EL (cell line): ENCODE results near the gene PAK5.

Experiments used
- DNase-seq: peaks from one replicate; pipeline ENCODE4 v3.0.0-alpha.2; 2016

The PAK5 gene

GRCh38 chr20:9775176-9775575, 63.7 kb downstream of the PAK5 start:
- DNase-seq, result no peak

DNA sequence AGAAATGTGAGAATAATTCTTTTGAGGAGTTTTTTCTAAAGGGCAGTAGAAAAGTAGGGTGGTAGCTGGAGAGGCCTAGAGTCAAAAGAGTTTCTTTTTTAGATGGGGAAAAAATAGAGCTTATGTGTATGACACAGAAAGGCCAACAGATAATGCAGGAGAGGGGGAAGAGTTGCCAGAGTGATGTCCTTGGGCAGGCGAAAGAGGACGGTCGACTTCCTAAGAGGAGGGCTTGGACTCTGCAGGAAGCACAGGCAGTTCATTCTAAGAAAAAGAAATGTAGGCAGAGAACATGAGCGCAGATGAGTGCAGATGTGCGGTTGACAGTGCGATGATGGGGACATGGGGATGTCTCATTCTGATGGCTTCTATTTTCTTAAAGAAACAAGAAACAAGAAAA, 68.9 kb downstream of the PAK5 start:
- DNase-seq, result no peak

DNA sequence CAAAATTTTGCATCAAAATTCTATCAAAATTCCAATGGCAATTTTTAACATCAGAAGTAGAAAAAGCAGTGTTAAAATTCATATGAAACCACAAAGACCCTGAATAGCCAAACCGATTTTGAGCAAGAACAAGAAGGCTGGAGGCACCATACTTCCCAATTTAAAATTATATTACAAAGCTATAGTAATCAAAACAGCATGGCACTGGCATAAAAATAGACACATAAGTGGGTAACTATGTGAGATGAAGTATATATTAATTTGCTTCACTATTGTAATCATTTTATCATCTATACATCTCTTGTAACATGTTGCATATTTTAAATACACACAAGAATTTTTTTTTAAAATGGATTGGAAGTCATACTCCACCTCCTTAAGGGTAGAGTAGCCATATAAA, 77.4 kb downstream of the PAK5 start:
- DNase-seq, result no peak

GRCh38 chr20:9759392-9759791, 79.5 kb downstream of the PAK5 start:
- no peak for DNase-seq

DNA sequence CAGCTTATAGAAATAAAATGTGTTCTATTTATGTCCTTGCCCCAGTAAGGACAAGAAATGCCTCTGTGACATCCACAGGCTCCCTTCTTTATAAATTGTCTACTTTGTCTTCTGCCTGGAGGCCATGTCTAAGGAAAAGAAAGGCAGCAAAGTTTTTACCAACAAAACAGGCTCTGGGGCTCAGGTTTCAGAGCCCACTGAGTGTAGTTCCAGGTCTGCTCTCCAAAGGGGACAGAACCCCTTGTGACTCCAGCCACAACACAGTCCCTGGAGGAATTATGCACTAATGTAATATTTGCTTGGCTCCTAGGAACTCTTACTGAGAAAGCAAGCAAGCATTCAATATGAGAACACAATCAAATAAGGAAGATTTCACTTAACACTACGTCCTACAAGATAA, 80.1 kb downstream of the PAK5 start:
- no peak for DNase-seq

DNA sequence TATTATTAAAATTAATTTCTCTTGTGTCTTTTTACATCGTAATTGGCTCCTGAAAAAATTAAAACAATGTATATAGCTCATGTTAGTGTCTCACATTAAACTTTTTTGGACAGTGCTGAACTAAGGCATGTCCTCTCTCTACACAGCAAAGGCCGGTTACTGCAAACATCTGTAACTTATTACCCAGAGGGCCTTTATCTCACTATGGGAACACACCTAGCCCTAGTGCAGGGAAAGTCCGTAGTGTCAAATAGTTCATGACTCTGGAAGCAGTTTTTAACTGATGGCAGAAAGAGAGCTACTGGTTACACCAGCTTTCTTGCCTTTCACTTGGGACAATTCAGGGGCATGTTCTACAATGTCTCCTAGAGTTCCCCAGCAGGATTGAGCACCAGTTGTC, 82.2 kb downstream of the PAK5 start:
- DNase-seq, result no peak

DNA sequence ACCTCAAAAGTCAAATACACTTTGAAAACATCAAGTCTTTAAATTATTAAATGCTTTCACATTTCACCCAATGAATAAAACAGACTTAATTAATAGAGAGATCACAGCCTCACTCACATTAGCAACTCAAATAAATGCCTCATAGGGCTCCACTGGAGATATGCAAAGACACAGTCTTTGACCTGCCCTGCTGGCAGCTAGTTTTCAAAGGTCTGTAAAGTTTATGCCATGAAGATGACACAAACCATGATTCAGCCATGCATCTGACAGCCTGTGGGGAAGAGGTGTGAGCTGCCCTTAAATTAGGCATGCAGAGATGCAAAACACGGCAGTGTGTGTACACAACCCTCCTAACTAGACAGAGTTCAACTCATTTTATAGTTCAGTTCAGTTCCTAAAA, 83.6 kb downstream of the PAK5 start:
- no peak for DNase-seq

GRCh38 chr20:9744551-9744950, 94.3 kb downstream of the PAK5 start:
- no peak for DNase-seq

DNA sequence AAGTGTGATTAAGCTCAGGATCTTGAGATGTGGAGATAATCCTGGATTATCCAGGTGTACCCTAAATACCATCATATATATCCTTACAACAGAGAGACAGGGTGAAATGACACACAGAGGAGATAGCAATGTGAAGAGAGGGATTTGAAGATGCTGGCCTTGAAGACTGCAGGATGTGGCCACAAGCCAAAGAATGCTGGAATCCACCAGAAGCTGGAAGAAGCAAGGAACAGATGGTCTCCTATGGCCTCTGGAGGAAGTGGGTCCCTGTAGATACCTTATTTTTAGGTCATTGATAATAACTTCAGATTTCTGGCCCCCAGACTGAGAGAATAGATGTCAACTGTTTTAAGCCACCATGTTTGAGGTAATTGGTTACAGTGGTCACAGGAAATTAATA, 95.0 kb downstream of the PAK5 start:
- DNase-seq, result no peak

- no peak for DNase-seq
These were observed 96.1 kb downstream of the PAK5 start for GRCh38 chr20:9742821-9743220.

GRCh38 chr20:9741996-9742395, 96.9 kb downstream of the PAK5 start:
- DNase-seq, result no peak

- no peak for DNase-seq
These were observed 98.4 kb downstream of the PAK5 start for GRCh38 chr20:9740486-9740885.

- no peak for DNase-seq
These were observed 98.9 kb downstream of the PAK5 start for GRCh38 chr20:9739991-9740390.

DNA sequence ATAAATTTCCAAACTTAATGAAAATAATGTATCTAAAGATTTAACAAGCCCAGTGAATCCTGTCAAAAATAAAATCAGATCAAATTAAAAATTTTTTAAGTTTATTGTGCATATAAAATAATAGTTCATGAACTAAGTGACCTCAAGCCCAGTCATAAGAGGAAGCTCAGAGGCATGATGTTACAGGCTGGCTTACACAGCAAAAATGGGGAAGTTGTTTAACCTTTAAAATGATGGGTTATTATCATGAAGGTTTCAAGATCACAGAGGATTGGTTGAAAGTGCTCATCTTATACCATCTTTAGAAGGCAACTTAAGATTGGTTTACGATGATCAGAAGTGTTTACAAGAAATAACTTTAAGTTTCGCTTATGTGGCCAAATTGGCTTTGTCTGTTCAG, 102.5 kb downstream of the PAK5 start:
- DNase-seq, result no peak

DNA sequence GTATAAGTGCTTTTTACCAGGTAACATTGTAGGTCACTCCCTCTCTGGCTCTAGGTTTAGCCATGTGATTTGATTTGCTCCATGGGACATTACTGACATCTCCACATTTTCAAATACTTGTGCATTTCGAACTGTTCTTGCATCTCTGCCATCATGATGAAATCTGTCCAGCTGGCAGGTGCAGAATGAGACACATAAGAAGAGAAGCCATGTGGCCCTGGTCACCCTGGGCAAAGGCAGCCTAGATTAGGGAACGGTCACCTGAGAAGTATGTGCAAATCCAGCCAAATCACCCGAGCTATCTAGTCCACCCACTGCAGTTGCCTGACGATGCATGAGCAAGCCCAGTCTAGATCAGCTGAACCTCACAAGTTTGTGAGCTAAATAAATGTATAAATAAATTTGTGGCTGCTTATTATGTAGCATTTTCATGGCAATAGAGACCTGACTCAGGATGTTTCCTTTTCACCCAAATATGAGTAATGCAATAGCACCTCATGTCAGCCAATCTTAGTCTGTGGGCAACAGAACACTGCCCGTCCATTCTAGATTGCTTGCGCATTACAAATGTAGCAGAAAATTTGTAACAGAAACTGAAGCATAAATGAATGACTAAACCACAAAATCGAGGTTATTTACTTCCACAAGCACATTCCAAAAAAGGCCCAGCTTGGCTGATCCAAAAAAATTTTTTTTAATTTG, 115.2 kb downstream of the PAK5 start:
- no peak for DNase-seq

DNA sequence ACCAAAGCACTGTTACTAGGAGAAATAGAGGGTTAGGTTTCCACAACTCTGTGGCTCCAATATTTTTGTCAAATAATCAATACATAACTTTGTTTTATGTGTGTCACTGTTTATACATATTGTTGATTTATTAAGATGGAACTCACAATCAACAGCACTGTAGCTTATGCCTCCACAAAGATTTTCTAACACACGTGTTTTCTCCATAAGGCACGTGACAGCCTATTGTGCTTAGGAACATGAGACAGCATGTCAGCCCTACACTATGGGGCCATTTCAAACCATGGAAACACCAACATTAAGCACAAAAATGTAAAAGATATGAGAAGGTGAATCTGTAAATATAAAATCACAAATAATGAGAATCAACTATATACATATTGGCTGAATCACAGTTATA, 127.0 kb downstream of the PAK5 start:
- no peak for DNase-seq

GRCh38 chr20:9710685-9711084, 128.2 kb downstream of the PAK5 start:
- no peak for DNase-seq

- no peak for DNase-seq
These were observed 133.0 kb downstream of the PAK5 start for GRCh38 chr20:9705722-9706476.

GRCh38 chr20:9699181-9699580, 139.7 kb downstream of the PAK5 start:
- DNase-seq, result no peak

DNA sequence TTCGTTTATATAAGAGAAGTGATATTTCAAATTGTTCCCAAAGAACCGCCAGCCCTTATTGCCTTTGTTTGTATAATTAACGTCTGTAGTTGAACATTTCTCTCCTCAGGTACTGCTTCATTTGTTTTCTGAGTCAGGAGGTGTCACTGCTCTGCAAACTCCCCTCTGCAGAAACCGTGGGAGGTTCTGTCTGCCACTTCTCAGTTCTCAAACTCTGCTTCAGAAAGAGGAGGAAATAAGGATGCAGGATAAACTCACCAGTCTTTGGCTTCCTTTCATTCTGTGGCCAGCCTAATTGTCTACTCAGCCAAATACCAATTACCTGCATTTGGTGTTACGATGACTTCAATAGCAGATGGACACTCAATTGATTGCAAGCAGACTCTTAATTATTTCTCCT, 149.8 kb downstream of the PAK5 start:
- DNase-seq, result no peak

GRCh38 chr20:9686866-9687265, 152.0 kb downstream of the PAK5 start:
- DNase-seq, result no peak

- no peak for DNase-seq
These were observed 152.4 kb downstream of the PAK5 start for GRCh38 chr20:9686455-9686854.

- no peak for DNase-seq
These were observed 152.9 kb downstream of the PAK5 start for GRCh38 chr20:9686001-9686400.

- no peak for DNase-seq
These were observed 153.9 kb downstream of the PAK5 start for GRCh38 chr20:9685011-9685410.

DNA sequence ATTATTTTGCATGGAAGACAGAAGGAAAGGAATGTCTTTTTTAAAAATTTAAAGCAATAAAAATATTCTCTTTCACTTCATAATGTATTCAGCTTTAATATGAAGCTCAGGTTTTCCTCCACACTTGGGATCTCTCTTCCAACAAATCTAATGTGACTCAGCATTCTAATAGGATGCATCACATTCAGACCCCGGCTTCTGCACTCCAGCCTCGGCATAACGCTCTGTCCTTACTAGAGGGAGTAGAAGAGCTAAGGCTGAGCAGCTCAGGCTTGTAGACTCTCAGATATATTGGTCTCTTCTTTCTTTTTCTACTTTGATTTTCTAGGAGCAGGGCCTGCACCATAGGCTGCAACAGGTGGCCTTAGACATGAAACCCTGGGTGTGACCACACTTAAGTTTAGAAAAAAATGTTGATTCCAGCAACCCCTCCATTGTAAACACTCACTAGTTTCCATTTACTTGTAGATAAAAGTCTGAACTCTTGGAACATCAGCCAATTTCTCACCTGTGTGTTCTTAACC, 161.7 kb downstream of the PAK5 start:
- DNase-seq, result no peak
